Germinal center (tissue), 1 donor: ENCODE results near the gene RTN4IP1.
A peak's percentile ranks its signal among the peaks of the same experiment; 100 is the strongest.

ENCODE experiments used
- DNase-seq: peaks from one replicate; pipeline ENCODE4 v3.0.0; 2012; ENCODE audit warnings: mixed read lengths, low spot score

Gene RTN4IP1

GRCh38 chr6:106629103-106629858 lies at the start of gene RTN4IP1, which contains the start of gene QRSL1:
Gene RTN4IP1 (minus strand): TSS chr6:106629498. CDS start chr6:106629021, 477 bp downstream.
Gene QRSL1 (plus strand): TSS chr6:106629578. CDS start chr6:106629682, 104 bp downstream.
- DNase-seq, result peak; percentile 99

GRCh38 chr6:106677282-106677681 lies 48.0 kb upstream of the RTN4IP1 start:
- no peak for DNase-seq

GRCh38 chr6:106674541-106675229 lies 45.4 kb upstream of the RTN4IP1 start:
- DNase-seq, result no peak

- no peak for DNase-seq
Observed at GRCh38 chr6:106671651-106672050, 42.4 kb upstream of the RTN4IP1 start.

- DNase-seq, result no peak
Observed at GRCh38 chr6:106670236-106670635, 40.9 kb upstream of the RTN4IP1 start.

GRCh38 chr6:106667022-106667402 lies 37.7 kb upstream of the RTN4IP1 start:
- DNase-seq, result no peak

- peak; percentile 72 for DNase-seq
Observed at GRCh38 chr6:106666282-106667021, 37.2 kb upstream of the RTN4IP1 start.

- no peak for DNase-seq
Observed at GRCh38 chr6:106662458-106662857, 33.2 kb upstream of the RTN4IP1 start.

GRCh38 chr6:106659859-106660258 lies 30.6 kb upstream of the RTN4IP1 start:
- DNase-seq, result no peak

- no peak for DNase-seq
Observed at GRCh38 chr6:106658469-106658868, 29.2 kb upstream of the RTN4IP1 start.

- peak; percentile 21 for DNase-seq
Observed at GRCh38 chr6:106648651-106649308, 19.5 kb upstream of the RTN4IP1 start.

GRCh38 chr6:106643061-106643460 lies 13.8 kb upstream of the RTN4IP1 start:
- no peak for DNase-seq

GRCh38 chr6:106642476-106642875 lies 13.2 kb upstream of the RTN4IP1 start:
- no peak for DNase-seq

GRCh38 chr6:106639812-106640211 lies 10.5 kb upstream of the RTN4IP1 start:
- DNase-seq, result no peak

- peak; percentile 67 for DNase-seq
Observed at GRCh38 chr6:106637717-106638341, 8.5 kb upstream of the RTN4IP1 start.

GRCh38 chr6:106637051-106637716 lies 7.9 kb upstream of the RTN4IP1 start:
- DNase-seq, result no peak

- DNase-seq, result no peak
Observed at GRCh38 chr6:106634565-106634964, 5.3 kb upstream of the RTN4IP1 start.

GRCh38 chr6:106631346-106631745 lies 2.0 kb upstream of the RTN4IP1 start:
- no peak for DNase-seq

GRCh38 chr6:106630366-106630765 lies 1.1 kb upstream of the RTN4IP1 start:
- DNase-seq, result peak; percentile 39

GRCh38 chr6:106629859-106630163 lies 513 bp upstream of the RTN4IP1 start:
- DNase-seq, result no peak

- no peak for DNase-seq
Observed at GRCh38 chr6:106628658-106629102, 618 bp downstream of the RTN4IP1 start.
